K562 (cell line): ENCODE data around the gene ANKRD13B. TPM values are rescaled to one million over a fixed set of nuclear protein-coding genes. Genes with fewer than 3 reads are reported as not detected.
A peak's percentile ranks its signal among the peaks of the same experiment; 100 is the strongest.

Experiments used
- ATAC-seq: fragments of 200-7000 bp; cut with Tn5 transposase; 3 replicates; pipeline ENCODE4 v1.9.1; 2020; ENCODE audit warnings: moderate library complexity
- BruUV-seq: library from RNA; stranded (reverse); fragments of 400-500 nt; replicated peaks from 2 replicates; lab custom pipeline; 2021; lab: Mats Ljungman, UMichigan
- CTCF ChIA-PET: fragments of 300-600 bp; formaldehyde crosslinking; extraction: SDS; loops from one replicate; lab custom pipeline; 2021; ENCODE audit warnings: low intra/inter-chr PET ratio; lab: Yijun Ruan, JAX
- POLR2A ChIA-PET: fragments of 300-600, 350-650 bp; sonication (Branson Sonifier 250); formaldehyde crosslinking; extraction: SDS; loops from one replicate; lab custom pipeline; 2021; ENCODE audit warnings: antibody characterized with exemption, inconsistent platforms; lab: Yijun Ruan, JAX
- DNase-seq, 4 experiments: peaks; one replicate each; pipeline versions ENCODE4 v3.0.0 to v3.0.0-alpha.2; 2011 to 2018; ENCODE audit warnings: low spot score in 3 of 4, mixed read lengths in 3 of 4; ENCODE audit errors: extremely low read depth in 1 of 4
- FAIRE-seq: peaks from 2 replicates; lab custom pipeline; 2011; peaks lifted over from hg19 to GRCh38; lab: Jason Lieb, UNC
- H2AFZ ChIP-seq: 2 replicates; pipeline ENCODE4 v1.6.0; 2011; ENCODE audit warnings: low read depth, low read length, control low read depth, inconsistent platforms
- H3K27ac ChIP-seq: fragments of 200-600 bp; 3 replicates; pipeline ENCODE4 v1.8.0; 2011; ENCODE audit warnings: low read depth, mild to moderate bottlenecking, control low read depth, inconsistent platforms, low read length, moderate library complexity, mixed read lengths; ENCODE audit errors: extremely low read depth
- H3K27me3 ChIP-seq, 2 experiments: fragments of 300-600 bp in 1 of 2; 2 replicates in 1 of 2; 3 replicates in 1 of 2; pipeline versions ENCODE4 v1.6.0 to v1.8.0; 2011; ENCODE audit warnings: inconsistent platforms in 2 of 2, low read length in 2 of 2, mild to moderate bottlenecking in 1 of 2, mixed read lengths in 1 of 2, moderate library complexity in 1 of 2; ENCODE audit not compliant: control insufficient read depth in 2 of 2, insufficient read depth in 2 of 2
- H3K36me3 ChIP-seq: fragments of 300-600 bp; 3 replicates; pipeline ENCODE4 v1.8.0; 2011; ENCODE audit warnings: mild to moderate bottlenecking, low read length, inconsistent platforms; ENCODE audit not compliant: control insufficient read depth, insufficient read depth
- H3K4me1 ChIP-seq, 2 experiments: fragments of 200-600 bp in 1 of 2; replicated peaks in 1 of 2; 2 replicates in 1 of 2; 3 replicates in 1 of 2; pipeline versions ENCODE4 v1.5.1 to v1.8.0; 2011; ENCODE audit warnings: inconsistent platforms in 2 of 2, low read length in 2 of 2, mild to moderate bottlenecking in 1 of 2, mixed read lengths in 1 of 2, moderate library complexity in 1 of 2; ENCODE audit not compliant: control insufficient read depth in 2 of 2, insufficient read depth in 2 of 2
- H3K4me2 ChIP-seq: 2 replicates; pipeline ENCODE4 v1.6.1; 2011; ENCODE audit warnings: low read length, control low read depth, inconsistent platforms, mixed read lengths; ENCODE audit not compliant: insufficient read depth
- H3K4me3 ChIP-seq: fragments of 200-600 bp; sonication (generic), shearing (Covaris generic); 2 replicates; pipeline ENCODE4 v1.5.1; 2016; ENCODE audit warnings: control low read depth, inconsistent platforms
- H3K79me2 ChIP-seq: fragments of 200-600 bp; 3 replicates; pipeline ENCODE4 v1.8.0; 2011; ENCODE audit warnings: low read length, inconsistent platforms; ENCODE audit not compliant: control insufficient read depth, insufficient read depth
- H3K9ac ChIP-seq, 2 experiments: 2 replicates each; pipeline versions ENCODE4 v1.6.0 to v1.6.1; 2011; ENCODE audit warnings: low read depth in 2 of 2, low read length in 2 of 2, control low read depth in 1 of 2, inconsistent platforms in 1 of 2, mild to moderate bottlenecking in 1 of 2, mixed read lengths in 1 of 2; ENCODE audit not compliant: insufficient read depth in 1 of 2
- H3K9me1 ChIP-seq: one replicate; pipeline ENCODE4 v1.6.0; 2011; ENCODE audit warnings: inconsistent platforms, mild to moderate bottlenecking, low read length, moderate library complexity; ENCODE audit not compliant: control insufficient read depth, insufficient read depth
- H3K9me3 ChIP-seq: replicated peaks from 2 replicates; pipeline ENCODE4 v1.5.1; 2011; ENCODE audit warnings: low read depth, low read length, inconsistent platforms; ENCODE audit not compliant: control insufficient read depth, insufficient read depth
- H4K20me1 ChIP-seq: replicated peaks from 2 replicates; pipeline ENCODE4 v1.6.1; 2011; ENCODE audit warnings: low read length, inconsistent platforms, mixed read lengths; ENCODE audit not compliant: control insufficient read depth, insufficient read depth
- ATF6 ChIP-seq: sonication (generic); formaldehyde crosslinking; IDR thresholded peaks from 2 replicates; pipeline ENCODE4 v1.4.0; 2020; ENCODE audit warnings: mild to moderate bottlenecking, missing genetic modification reagents
- BCOR ChIP-seq: fragments of 450-650 bp; IDR thresholded peaks from 2 replicates; pipeline ENCODE4 v1.6.1; 2016
- DNMT1 ChIP-seq: fragments of 450-650 bp; IDR thresholded peaks from 2 replicates; pipeline ENCODE4 v1.6.1; 2016; ENCODE audit warnings: antibody characterized with exemption, mild to moderate bottlenecking
- POLR2H ChIP-seq: IDR thresholded peaks from 2 replicates; pipeline ENCODE4 v1.6.1; 2016; ENCODE audit warnings: missing genetic modification characterization, low read depth, mild to moderate bottlenecking, control low read depth, missing compliant biosample characterization, moderate library complexity
- RBM22 ChIP-seq: fragments of 200-400 bp; formaldehyde crosslinking; IDR thresholded peaks from 2 replicates; pipeline ENCODE4 v1.6.1; 2018; ENCODE audit warnings: low read length, low read depth; ENCODE audit not compliant: poor library complexity, severe bottlenecking
- RREB1 ChIP-seq: fragments of 250-450 bp; sonication (Bioruptor Pico); IDR thresholded peaks from 2 replicates; pipeline ENCODE4 v1.4.0; 2020
- SMAD2 ChIP-seq: fragments of 150-350 bp; IDR thresholded peaks from 2 replicates; pipeline ENCODE4 v1.6.1; 2014; ENCODE audit warnings: low read depth, mild to moderate bottlenecking, low read length
- SP1 ChIP-seq: sonication (generic); formaldehyde crosslinking; IDR thresholded peaks from 2 replicates; pipeline ENCODE4 v1.8.1; 2022; ENCODE audit warnings: mild to moderate bottlenecking, missing genetic modification reagents
- TCFL5 ChIP-seq: fragments of 250-450 bp; sonication (Bioruptor Pico); conservative IDR thresholded peaks from 2 replicates; pipeline ENCODE4 v1.6.1; 2021; ENCODE audit warnings: mild to moderate bottlenecking, moderate library complexity, matching md5 sums
- TRIM24 ChIP-seq, 2 experiments: fragments of 450-650 bp; IDR thresholded peaks; 2 replicates each; pipeline ENCODE4 v1.6.1; 2016
- WGBS: fragments of 100-300 bp; shearing (Covaris generic); methylation state at CpG from one replicate; pipeline ENCODE4 v1.1.6; 2016; ENCODE audit warnings: low coverage, mixed read lengths; ENCODE audit not compliant: insufficient coverage; ENCODE audit errors: missing lambda C conversion rate; 5-methylcytosine and 5-hydroxymethylcytosine counted together
- in situ Hi-C: fragments of 300-500 bp; cut with MboI; formaldehyde crosslinking; loops from 4 replicates; pipeline ENCODE4 v1.15.0; 2018; ENCODE audit warnings: inconsistent platforms, mixed read lengths
- intact Hi-C: fragments of 100-400 bp; cut with micrococcal nuclease; formaldehyde crosslinking; loops from 2 replicates; pipeline ENCODE4 v1.14.2; 2022
- polyA plus RNA-seq, 8 experiments: library from polyadenylated mRNA; depleted of rRNA in 4 of 8; stranded (reverse) in 5 of 8; unstranded in 3 of 8; fragments of >200 nt; fragmentation: Nextera tagmentation in 2 of 8; fragmentation: Illumina TruSeq in 1 of 8; extraction: Ambion mirVana in 2 of 8; extraction: Trizol in 1 of 8; gene quantifications; 2 replicates each; pipeline versions ENCODE4 v1.2.1 to v1.2.3, GENCODE V29; 2011 to 2014; ENCODE audit warnings: inconsistent platforms in 1 of 8, missing spikeins in 1 of 8
- total RNA-seq, 7 experiments: library from RNA; depleted of rRNA in 6 of 7; stranded (reverse); fragments of >200 nt in 6 of 7; fragmentation: Illumina TruSeq in 2 of 7; extraction: Trizol in 2 of 7; gene quantifications; 2 replicates each; pipeline versions ENCODE4 v1.2.1 to v1.2.3, GENCODE V29; 2011 to 2021; ENCODE audit warnings: low replicate concordance in 1 of 7
- TF ChIP-seq, protein P1 (sequence below): fragments of 250-450 bp; sonication (Bioruptor Pico); IDR thresholded peaks from 2 replicates; pipeline ENCODE4 v1.8.0; 2022; ENCODE audit warnings: inconsistent platforms, mild to moderate bottlenecking, moderate library complexity, borderline replicate concordance

The ANKRD13B gene
- total and polyA plus RNA-seq, 9 of the 15 experiments (the other 6 are each of a cell fraction or from before 2014, with no cell fraction given), result 0.15 to 28.1 (median 4.6) TPM

- DNase-seq (no peak), ATAC-seq (no peak), FAIRE-seq (no peak)
- Histone ChIP-seq H3K4me3 (no peak overlapping the region), H3K27me3 (no peaks in the 10 kb centered on the region), H3K4me2 (no peak overlapping the region), H3K9ac (0 out of 4 replicates have a peak overlapping the region, but pooled peaks of 1 of the 2 experiments have one; percentile 4), H3K9me1 (peaks cover 2% of the 10 kb centered on the region), H4K20me1 (no peaks in the 10 kb centered on the region; the same call in 1 of the 2 replicates), H3K27ac (no peak overlapping the region), H3K79me2 (peaks cover 12% of the 10 kb centered on the region), H3K4me1 (peaks cover 6 to 42% of the 10 kb centered on the region in 2 experiments; a peak in 4 of 5 replicates), H3K9me3 (no peaks in the 10 kb centered on the region), H2AFZ (no peak overlapping the region), H3K36me3 (peaks cover 30% of the 10 kb centered on the region; the same call in 1 of the 3 replicates)
- ChIA-PET POLR2A (no interaction called here), CTCF (no interaction called here)
- BruUV-seq, result no TSS peak
- intact Hi-C loops, result no loop called here
- TF ChIP-seq RREB1 (CRISPR knock-in tag) (no peak), RBM22 (no peak), SP1 (CRISPR knock-in tag) (no peak), TRIM24 (IDR thresholded peaks at IDR 0.05) (no peak), DNMT1 (no peak), POLR2H (tag) (no peak), ATF6 (CRISPR knock-in tag) (no peak), SMAD2 (no peak), TCFL5 (CRISPR knock-in tag) (no peak), BCOR (no peak)
- TF ChIP-seq, protein P1, sequence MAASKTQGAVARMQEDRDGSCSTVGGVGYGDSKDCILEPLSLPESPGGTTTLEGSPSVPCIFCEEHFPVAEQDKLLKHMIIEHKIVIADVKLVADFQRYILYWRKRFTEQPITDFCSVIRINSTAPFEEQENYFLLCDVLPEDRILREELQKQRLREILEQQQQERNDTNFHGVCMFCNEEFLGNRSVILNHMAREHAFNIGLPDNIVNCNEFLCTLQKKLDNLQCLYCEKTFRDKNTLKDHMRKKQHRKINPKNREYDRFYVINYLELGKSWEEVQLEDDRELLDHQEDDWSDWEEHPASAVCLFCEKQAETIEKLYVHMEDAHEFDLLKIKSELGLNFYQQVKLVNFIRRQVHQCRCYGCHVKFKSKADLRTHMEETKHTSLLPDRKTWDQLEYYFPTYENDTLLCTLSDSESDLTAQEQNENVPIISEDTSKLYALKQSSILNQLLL, result no peak
- in situ Hi-C loops, result no loop called here
- WGBS, result 89% methylated on average over 11 of the region's 13 CpGs
Measured at GRCh38 chr17:29582772-29583171, 10.2 kb upstream of the ANKRD13B start.
